Ovary (tissue), 9 donors: ENCODE measurements around the gene CACNG3. TPM values are rescaled to one million over a fixed set of nuclear protein-coding genes. Genes with fewer than 3 reads are reported as not detected.
"Not testable (repeated sequence)": the region's sequence is repeated elsewhere in the genome, so short reads cannot be mapped to it uniquely, and the experiment has no call there.

Experiments
- DNase-seq, 5 donors: peaks; one replicate each; pipeline ENCODE4 v3.0.0-alpha.2; 2019 to 2020
- H3K27ac ChIP-seq, 2 donors: fragments of 200-600 bp; one replicate each; pipeline versions ENCODE4 v1.5.1 to v1.8.0; 2019 to 2022
- H3K27me3 ChIP-seq: fragments of 200-600 bp; one replicate; pipeline ENCODE4 v1.8.0; 2022
- H3K36me3 ChIP-seq: fragments of 200-600 bp; sonication (generic); one replicate; pipeline ENCODE4 v1.5.1; 2019
- H3K4me1 ChIP-seq: one replicate; pipeline ENCODE4 v1.8.1; 2013; ENCODE audit warnings: mild to moderate bottlenecking, moderate library complexity; ENCODE audit not compliant: insufficient read depth
- H3K4me3 ChIP-seq: fragments of 200-600 bp; sonication (generic); one replicate; pipeline ENCODE4 v1.5.1; 2017
- H3K9me3 ChIP-seq, 2 donors: fragments of 200-600 bp in 1 of 2; sonication (generic) in 1 of 2; one replicate each; pipeline versions ENCODE4 v1.5.1 to v1.8.1; 2013 to 2019; ENCODE audit warnings: mild to moderate bottlenecking in 1 of 2, moderate library complexity in 1 of 2
- CTCF ChIP-seq, 3 donors: fragments of 450-650 bp in 2 of 3; fragments of 200-600 bp in 1 of 3; IDR thresholded peaks; one replicate each; pipeline versions ENCODE4 v1.5.1 to v1.8.0; 2016 to 2022; ENCODE audit warnings: antibody characterized with exemption in 3 of 3, mild to moderate bottlenecking in 1 of 3
- EP300 ChIP-seq: sonication (generic); formaldehyde crosslinking; IDR thresholded peaks from one replicate; pipeline ENCODE4 v1.6.1; 2017; ENCODE audit warnings: antibody characterized with exemption
- POLR2A ChIP-seq: fragments of 450-650 bp; IDR thresholded peaks from one replicate; pipeline ENCODE4 v1.6.1; 2017; ENCODE audit warnings: antibody characterized with exemption, mild to moderate bottlenecking, moderate library complexity
- WGBS, 3 donors: extraction: QIAGEN DNeasy Blood & Tissue Kit in 1 of 3; methylation state at CpG; one replicate each; pipeline versions ENCODE4 v1.1.5 to v1.1.7; 2013 to 2017; 5-methylcytosine and 5-hydroxymethylcytosine counted together
- intact Hi-C, 4 donors: fragments of 100-400 bp; cut with DNase I; formaldehyde crosslinking; loops; one replicate each; pipeline versions ENCODE4 v1.11.0 to v1.15.1; 2022 to 2023
- polyA plus RNA-seq, 2 donors: library from polyadenylated mRNA; stranded (reverse); fragments of 200-250 nt in 1 of 2; fragments of 350-450 nt in 1 of 2; fragmentation: Illumina TruSeq in 1 of 2; extraction: RNeasy Lipid Tissue Mini Kit (QIAGEN cat#74804) in 1 of 2; gene quantifications; one replicate each; pipeline ENCODE4 v1.2.3, GENCODE V29; 2013 to 2014
- total RNA-seq, 7 donors: library from RNA; depleted of rRNA in 2 of 7; stranded (reverse); fragments of >200 nt in 2 of 7; fragmentation: NEBNext Ultra II Directional in 3 of 7; extraction: Animal tissue kit (Norgen Biotek cat#: 25700) in 3 of 7; gene quantifications; one replicate each; pipeline versions ENCODE4 v1.1.0 to v1.2.4, GENCODE V29; 2016 to 2023
- donor health status: DM: no; HTN: no; CAD: no; lungs with moderate emphysema.
- donor health status: DM: no; HTN: no; CAD: no.
- donor health status: Bipolar disorder and iron deficiency.
- donor health status: DM: yes; HTN: yes; CAD: no.
- donor health status: DM: no; HTN: no; CAD: no.
- donor health status: DM: yes; HTN: yes; CAD: no.

Gene CACNG3
- total and polyA plus RNA-seq, 9 donors, result not detected

DNA sequence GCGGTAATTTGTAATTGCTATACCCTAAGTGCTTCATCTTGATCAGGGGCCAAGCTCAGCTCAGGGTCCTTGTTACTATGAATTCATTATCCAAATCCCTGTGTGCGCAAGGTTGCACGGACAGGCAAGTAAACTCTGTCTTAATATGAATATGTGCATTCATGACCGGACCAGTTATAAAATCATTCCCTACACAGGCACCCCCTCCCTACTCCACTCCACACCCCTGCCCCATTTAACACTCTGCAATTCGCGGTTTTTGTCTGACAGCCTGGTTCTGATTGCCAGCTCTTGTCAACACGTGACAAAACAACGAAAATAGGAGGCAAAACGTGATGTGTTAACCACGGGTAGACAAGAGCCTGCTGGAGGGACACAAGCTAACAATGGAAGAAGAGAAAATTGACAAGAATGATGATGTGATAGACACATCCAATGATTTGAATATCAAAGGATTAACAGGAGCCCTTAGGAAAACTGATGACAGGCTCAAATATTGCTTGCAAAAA, 76.5 kb downstream of the CACNG3 start:
- 70 to 80% (median 77%) methylated on average over 10 of the region's 10 CpGs for WGBS, 3 donors
- DNase-seq, result no peak
- Histone ChIP-seq H3K27me3 (no peaks in the 10 kb centered on the region), H3K4me3 (no peak overlapping the region), H3K36me3 (no peaks in the 10 kb centered on the region), H3K27ac (no peak overlapping the region), H3K9me3 (no peaks in the 10 kb centered on the region), H3K4me1 (no peaks in the 10 kb centered on the region)
- intact Hi-C loops, result no loop called here
- no peak for TF ChIP-seq CTCF (IDR thresholded peaks at IDR 0.05)
- TF ChIP-seq POLR2A, result no peak
- no peak for TF ChIP-seq EP300

- H3K36me3 ChIP-seq, result no peaks in the 10 kb centered on the region
These were observed 80.4 kb downstream of the CACNG3 start for GRCh38 chr16:24336491-24336890.

DNA sequence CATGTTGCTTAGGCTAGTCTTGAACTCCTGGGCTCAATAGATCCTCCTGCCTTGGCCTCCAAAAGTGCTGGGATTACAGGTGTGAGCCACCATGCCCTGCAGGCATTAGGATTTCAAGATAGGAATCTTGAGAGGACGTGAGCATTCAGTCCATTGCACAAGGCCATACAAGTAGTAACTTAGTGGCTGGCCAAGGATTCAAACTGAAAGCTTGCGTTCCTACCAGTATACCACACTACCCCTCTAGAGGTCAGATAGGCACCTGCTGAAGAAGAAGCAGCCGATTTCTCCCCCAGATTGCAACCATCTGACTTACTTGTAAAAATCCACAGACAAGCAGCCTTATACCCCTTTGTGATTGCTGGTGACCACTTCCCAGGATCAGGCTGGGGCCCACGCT, 80.9 kb downstream of the CACNG3 start:
- H3K36me3 ChIP-seq, result no peaks in the 10 kb centered on the region
- DNase-seq, result no peak
- H3K4me1 ChIP-seq, result no peaks in the 10 kb centered on the region
- 68 to 79% (median 75%) methylated on average over 4 of the region's 4 CpGs for WGBS, 3 donors
- no peak overlapping the region for H3K4me3 ChIP-seq
- no peaks in the 10 kb centered on the region for H3K9me3 ChIP-seq
- TF ChIP-seq CTCF (IDR thresholded peaks at IDR 0.05) (no peak), EP300 (no peak), POLR2A (no peak)
- intact Hi-C loops, result no loop called here
- H3K27me3 ChIP-seq, result no peaks in the 10 kb centered on the region
- H3K27ac ChIP-seq, result no peak overlapping the region

More at GRCh38 chr16:24336491-24336890, 80.4 kb downstream of the CACNG3 start:
- 76 to 84% (median 80%) methylated on average over 3 of the region's 3 CpGs for WGBS, 3 donors
- no peak overlapping the region for H3K4me3 ChIP-seq
- H3K27ac ChIP-seq, result no peak overlapping the region
- intact Hi-C loops, result no loop called here
- H3K9me3 ChIP-seq, result no peaks in the 10 kb centered on the region
- TF ChIP-seq CTCF (IDR thresholded peaks at IDR 0.05), result no peak
- TF ChIP-seq POLR2A, result no peak
- no peak for TF ChIP-seq EP300
- H3K4me1 ChIP-seq, result no peaks in the 10 kb centered on the region
- no peak for DNase-seq
- H3K27me3 ChIP-seq, result no peaks in the 10 kb centered on the region

- 51 to 72% (median 59%) methylated on average over 11 of the region's 11 CpGs for WGBS, 3 donors
- H3K36me3 ChIP-seq, H3K4me3 ChIP-seq, H3K27me3 ChIP-seq, intact Hi-C loops, H3K9me3 ChIP-seq, H3K27ac ChIP-seq, DNase-seq, H3K4me1 ChIP-seq: not testable (repeated sequence)
These were observed 87.7 kb downstream of the CACNG3 start for GRCh38 chr16:24343829-24344228.

GRCh38 chr16:24344784-24345183, 88.6 kb downstream of the CACNG3 start:
- intact Hi-C loops, result no loop called here
- Histone ChIP-seq H3K4me1 (no peaks in the 10 kb centered on the region), H3K36me3 (no peaks in the 10 kb centered on the region), H3K27me3 (no peaks in the 10 kb centered on the region), H3K9me3 (no peaks in the 10 kb centered on the region), H3K27ac (no peak overlapping the region), H3K4me3 (no peak overlapping the region)
- TF ChIP-seq CTCF (IDR thresholded peaks at IDR 0.05) (no peak), EP300 (no peak), POLR2A (no peak)
- WGBS, 3 donors, result 34 to 94% (median 87%) methylated on average over 2 of the region's 2 CpGs
- no peak for DNase-seq
